ENCODE results near the gene S100A6. TPM values are rescaled to one million over a fixed set of nuclear protein-coding genes. Genes with fewer than 3 reads are reported as not detected.

Gene S100A6
- total RNA-seq, 1 experiment from 2014 or later = 1,633 TPM

DNA sequence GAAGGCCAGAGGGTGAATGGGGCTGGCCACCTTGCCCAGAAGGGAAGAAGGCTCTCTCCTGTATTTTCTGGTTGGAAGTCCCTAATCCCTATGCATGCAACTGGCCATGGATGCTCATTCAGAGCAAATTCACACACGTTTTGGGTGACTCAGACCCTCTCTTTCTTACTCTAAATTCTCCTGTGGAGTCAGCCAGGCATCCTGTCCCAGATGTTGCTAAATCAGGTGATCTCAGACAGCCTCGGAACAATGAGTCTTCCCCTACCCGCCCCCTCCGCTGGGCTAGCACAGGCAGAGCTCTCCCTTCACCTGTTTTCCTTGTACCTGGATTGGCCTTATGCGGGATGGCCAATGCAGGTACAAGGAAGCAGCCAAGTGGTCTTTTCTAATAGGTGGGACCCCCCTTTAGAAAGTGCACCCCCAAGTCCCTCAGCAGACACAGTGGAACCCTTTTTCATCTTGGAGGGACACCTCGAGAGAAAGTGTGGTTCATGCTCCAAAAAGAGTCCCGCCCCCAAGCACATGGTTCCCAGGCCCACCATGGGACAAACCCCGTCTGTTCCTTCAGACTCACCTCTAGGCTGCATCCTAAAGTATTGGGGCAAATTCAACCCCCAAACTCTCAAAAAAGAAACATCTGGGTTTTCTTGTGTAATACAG is 8.6 kb downstream of the S100A6 start:
- Histone ChIP-seq H4K20me1 (ENCODE audit: insufficient read depth) (no peaks in the 10 kb centered on the region), H3K27me3 (ENCODE audit: insufficient read depth, low read length) (no peaks in the 10 kb centered on the region), H3K27ac (ENCODE audit: low read depth, low read length) (peak overlapping the region; percentile 38), H3K4me3 (replicated peaks in 1 of 2; ENCODE audit: low read depth in 1 of 2, low read length in 2 of 2) (no peak overlapping the region), H3K79me2 (ENCODE audit: insufficient read depth, low read length) (no peaks in the 10 kb centered on the region), H3K9me2 (ENCODE audit: insufficient read depth) (no peaks in the 10 kb centered on the region), H2AFZ (ENCODE audit: low read depth, low read length, poor library complexity, severe bottlenecking) (no peak overlapping the region), H3K9me3 (ENCODE audit: control insufficient read depth in 1 of 2, insufficient read depth in 1 of 2, low read depth in 1 of 2, low read length in 2 of 2) (no peaks in the 10 kb centered on the region), H3K9ac (ENCODE audit: low read length) (no peak overlapping the region), H3K36me3 (ENCODE audit: control insufficient read depth in 1 of 2, insufficient read depth in 2 of 2, low read length in 2 of 2) (no peaks in the 10 kb centered on the region), H3K4me2 (ENCODE audit: low read length) (0 out of 2 replicates have a peak overlapping the region, but pooled peaks have one; percentile 8), H3K4me1 (ENCODE audit: control insufficient read depth in 1 of 2, insufficient read depth in 2 of 2, low read length in 2 of 2) (peaks cover 26 to 34% of the 10 kb centered on the region in 2 experiments)
- ChIA-PET POLR2A (interaction anchor here (1.4 to 2.8 kb wide), 2 partner anchors 8 to 100 kb away, joined by 6 to 10 read pairs; partner anchors contain the start of genes S100A13 and S100A6), CTCF (no interaction called here), RAD21 (ENCODE audit: low non-redundant PET in 1 of 2, low total read pairs in 2 of 2, uncharacterized antibody in 2 of 2, unreplicated experiment in 2 of 2) (no interaction called here)
- BruUV-seq (replicated peaks) = no TSS peak
- intact Hi-C loops (cut with micrococcal nuclease) = no loop called here
- TF ChIP-seq JUND (IDR thresholded peaks at IDR 0.05) (no peak), FOSL1 (IDR thresholded peaks at IDR 0.05; ENCODE audit: low read depth) (no peak)
- DNase-seq (ENCODE audit: low read depth, low spot score) (no peak), ATAC-seq (0 out of 2 replicates have a peak, but pooled peaks have one; percentile 30)

DNA sequence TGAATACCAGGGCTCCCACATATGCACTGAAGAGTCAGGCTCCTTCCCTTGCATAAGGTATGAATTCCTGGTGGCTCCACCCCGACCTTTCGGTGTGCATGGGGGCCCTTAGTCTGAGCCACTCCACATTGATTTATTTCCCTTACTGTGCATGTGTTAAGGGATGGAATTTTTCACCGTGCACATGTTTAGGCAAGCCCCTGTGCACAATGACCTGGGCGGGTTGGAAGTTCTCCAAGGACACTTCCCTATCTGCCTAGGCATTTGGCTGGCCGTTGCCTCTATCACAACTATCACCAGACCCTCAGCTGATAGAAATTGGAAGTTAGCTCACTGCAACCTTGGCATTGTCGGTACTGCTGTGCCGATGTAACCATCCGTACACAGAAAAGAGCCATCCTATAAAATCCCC is 9.7 kb downstream of the S100A6 start:
- no TSS peak for BruUV-seq (replicated peaks)
- TF ChIP-seq, protein P1, sequence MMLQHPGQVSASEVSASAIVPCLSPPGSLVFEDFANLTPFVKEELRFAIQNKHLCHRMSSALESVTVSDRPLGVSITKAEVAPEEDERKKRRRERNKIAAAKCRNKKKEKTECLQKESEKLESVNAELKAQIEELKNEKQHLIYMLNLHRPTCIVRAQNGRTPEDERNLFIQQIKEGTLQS (IDR thresholded peaks at IDR 0.05) = no peak
- no peak for TF ChIP-seq ELF1 (IDR thresholded peaks at IDR 0.05; ENCODE audit: borderline replicate concordance, low read depth)
- TF ChIP-seq EGR1 (IDR thresholded peaks at IDR 0.05; ENCODE audit: low read depth) = no peak
- TF ChIP-seq RAD21 (IDR thresholded peaks at IDR 0.05; ENCODE audit: low read depth) = no peak
- TF ChIP-seq, protein P2, sequence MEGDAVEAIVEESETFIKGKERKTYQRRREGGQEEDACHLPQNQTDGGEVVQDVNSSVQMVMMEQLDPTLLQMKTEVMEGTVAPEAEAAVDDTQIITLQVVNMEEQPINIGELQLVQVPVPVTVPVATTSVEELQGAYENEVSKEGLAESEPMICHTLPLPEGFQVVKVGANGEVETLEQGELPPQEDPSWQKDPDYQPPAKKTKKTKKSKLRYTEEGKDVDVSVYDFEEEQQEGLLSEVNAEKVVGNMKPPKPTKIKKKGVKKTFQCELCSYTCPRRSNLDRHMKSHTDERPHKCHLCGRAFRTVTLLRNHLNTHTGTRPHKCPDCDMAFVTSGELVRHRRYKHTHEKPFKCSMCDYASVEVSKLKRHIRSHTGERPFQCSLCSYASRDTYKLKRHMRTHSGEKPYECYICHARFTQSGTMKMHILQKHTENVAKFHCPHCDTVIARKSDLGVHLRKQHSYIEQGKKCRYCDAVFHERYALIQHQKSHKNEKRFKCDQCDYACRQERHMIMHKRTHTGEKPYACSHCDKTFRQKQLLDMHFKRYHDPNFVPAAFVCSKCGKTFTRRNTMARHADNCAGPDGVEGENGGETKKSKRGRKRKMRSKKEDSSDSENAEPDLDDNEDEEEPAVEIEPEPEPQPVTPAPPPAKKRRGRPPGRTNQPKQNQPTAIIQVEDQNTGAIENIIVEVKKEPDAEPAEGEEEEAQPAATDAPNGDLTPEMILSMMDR (IDR thresholded peaks at IDR 0.05 in 2 of 3, conservative IDR thresholded peaks at IDR 0.05 in 1 of 3; ENCODE audit: borderline replicate concordance in 1 of 3, insufficient read depth in 1 of 3, low read depth in 2 of 3, low read length in 2 of 3) = no peak
- TF ChIP-seq EZH2phosphoT487 (IDR thresholded peaks at IDR 0.05; ENCODE audit: borderline replicate concordance) = no peak
- no peak for TF ChIP-seq POLR2A (IDR thresholded peaks at IDR 0.05; ENCODE audit: borderline replicate concordance, extremely low read depth, insufficient read depth, insufficient read length)
- no peak for TF ChIP-seq SRF (IDR thresholded peaks at IDR 0.05; ENCODE audit: low read depth)
- no peak for TF ChIP-seq EZH2 (IDR thresholded peaks at IDR 0.05)
- no peak for TF ChIP-seq YY1 (IDR thresholded peaks at IDR 0.05; ENCODE audit: extremely low read depth, insufficient replicate concordance, low read depth, low read length)
- TF ChIP-seq, protein P3, sequence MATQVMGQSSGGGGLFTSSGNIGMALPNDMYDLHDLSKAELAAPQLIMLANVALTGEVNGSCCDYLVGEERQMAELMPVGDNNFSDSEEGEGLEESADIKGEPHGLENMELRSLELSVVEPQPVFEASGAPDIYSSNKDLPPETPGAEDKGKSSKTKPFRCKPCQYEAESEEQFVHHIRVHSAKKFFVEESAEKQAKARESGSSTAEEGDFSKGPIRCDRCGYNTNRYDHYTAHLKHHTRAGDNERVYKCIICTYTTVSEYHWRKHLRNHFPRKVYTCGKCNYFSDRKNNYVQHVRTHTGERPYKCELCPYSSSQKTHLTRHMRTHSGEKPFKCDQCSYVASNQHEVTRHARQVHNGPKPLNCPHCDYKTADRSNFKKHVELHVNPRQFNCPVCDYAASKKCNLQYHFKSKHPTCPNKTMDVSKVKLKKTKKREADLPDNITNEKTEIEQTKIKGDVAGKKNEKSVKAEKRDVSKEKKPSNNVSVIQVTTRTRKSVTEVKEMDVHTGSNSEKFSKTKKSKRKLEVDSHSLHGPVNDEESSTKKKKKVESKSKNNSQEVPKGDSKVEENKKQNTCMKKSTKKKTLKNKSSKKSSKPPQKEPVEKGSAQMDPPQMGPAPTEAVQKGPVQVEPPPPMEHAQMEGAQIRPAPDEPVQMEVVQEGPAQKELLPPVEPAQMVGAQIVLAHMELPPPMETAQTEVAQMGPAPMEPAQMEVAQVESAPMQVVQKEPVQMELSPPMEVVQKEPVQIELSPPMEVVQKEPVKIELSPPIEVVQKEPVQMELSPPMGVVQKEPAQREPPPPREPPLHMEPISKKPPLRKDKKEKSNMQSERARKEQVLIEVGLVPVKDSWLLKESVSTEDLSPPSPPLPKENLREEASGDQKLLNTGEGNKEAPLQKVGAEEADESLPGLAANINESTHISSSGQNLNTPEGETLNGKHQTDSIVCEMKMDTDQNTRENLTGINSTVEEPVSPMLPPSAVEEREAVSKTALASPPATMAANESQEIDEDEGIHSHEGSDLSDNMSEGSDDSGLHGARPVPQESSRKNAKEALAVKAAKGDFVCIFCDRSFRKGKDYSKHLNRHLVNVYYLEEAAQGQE (IDR thresholded peaks at IDR 0.05; ENCODE audit: low read depth) = no peak
- TF ChIP-seq CBX3 (IDR thresholded peaks at IDR 0.05; ENCODE audit: low read depth) = no peak
- TF ChIP-seq SIN3A (IDR thresholded peaks at IDR 0.05; ENCODE audit: low read depth) = no peak

More for the DNA sequence above, 9.7 kb downstream of the S100A6 start:
- ATAC-seq = peak; percentile 41
- Histone ChIP-seq H3K79me2 (ENCODE audit: insufficient read depth, low read length) (no peaks in the 10 kb centered on the region), H3K4me1 (ENCODE audit: control insufficient read depth in 1 of 2, insufficient read depth in 2 of 2, low read length in 2 of 2) (peaks cover 21 to 28% of the 10 kb centered on the region in 2 experiments), H3K9ac (ENCODE audit: low read length) (no peak overlapping the region), H3K4me3 (replicated peaks in 1 of 2; ENCODE audit: low read depth in 1 of 2, low read length in 2 of 2) (no peak overlapping the region; a peak in 1 of 4 replicates), H3K4me2 (ENCODE audit: low read length) (peak overlapping the region; percentile 33), H4K20me1 (ENCODE audit: insufficient read depth) (no peaks in the 10 kb centered on the region), H3K27ac (ENCODE audit: low read depth, low read length) (peak overlapping the region; percentile 38; the same call in 1 of the 2 replicates), H3K36me3 (ENCODE audit: control insufficient read depth in 1 of 2, insufficient read depth in 2 of 2, low read length in 2 of 2) (no peaks in the 10 kb centered on the region), H3K27me3 (ENCODE audit: insufficient read depth, low read length) (no peaks in the 10 kb centered on the region), H2AFZ (ENCODE audit: low read depth, low read length, poor library complexity, severe bottlenecking) (no peak overlapping the region), H3K9me3 (ENCODE audit: control insufficient read depth in 1 of 2, insufficient read depth in 1 of 2, low read depth in 1 of 2, low read length in 2 of 2) (no peaks in the 10 kb centered on the region), H3K9me2 (ENCODE audit: insufficient read depth) (no peaks in the 10 kb centered on the region)
- no peak for DNase-seq (ENCODE audit: low read depth, low spot score)
- intact Hi-C loops (cut with micrococcal nuclease) = no loop called here
- ChIA-PET CTCF (interaction anchor here (0.8 to 1.7 kb wide), 4 partner anchors 10 to 46 kb away, joined by 3 to 7 read pairs (median 4); no protein-coding TSS in a partner anchor), RAD21 (ENCODE audit: low non-redundant PET in 1 of 2, low total read pairs in 2 of 2, uncharacterized antibody in 2 of 2, unreplicated experiment in 2 of 2) (no interaction called here), POLR2A (interaction anchor here (1.6 to 2.8 kb wide), 4 partner anchors 9 to 40 kb away, joined by 5 to 10 read pairs (median 8); partner anchors contain the start of gene S100A6)

All from HCT116 (cell line).